SJCRH30 (cell line): ENCODE results near the gene RAI2. TPM values are rescaled to one million over a fixed set of nuclear protein-coding genes. Genes with fewer than 3 reads are reported as not detected.

Source experiments
- DNase-seq, 2 experiments: peaks; one replicate each; pipeline ENCODE4 v3.0.0-alpha.2; 2015 to 2020
- H3K27ac ChIP-seq: fragments of 250-450 bp; sonication (Bioruptor Pico); 2 replicates; pipeline ENCODE4 v1.5.1; 2020; ENCODE audit warnings: mild to moderate bottlenecking, moderate library complexity
- H3K27me3 ChIP-seq: fragments of 250-450 bp; sonication (Bioruptor Pico); 2 replicates; pipeline ENCODE4 v1.5.1; 2020; ENCODE audit warnings: mild to moderate bottlenecking, moderate library complexity
- H3K36me3 ChIP-seq: fragments of 250-450 bp; sonication (Bioruptor Pico); 2 replicates; pipeline ENCODE4 v1.5.1; 2020; ENCODE audit warnings: mild to moderate bottlenecking, moderate library complexity
- H3K4me1 ChIP-seq: fragments of 250-450 bp; sonication (Bioruptor Pico); 2 replicates; pipeline ENCODE4 v1.5.1; 2020; ENCODE audit warnings: mild to moderate bottlenecking, moderate library complexity
- H3K4me3 ChIP-seq: fragments of 250-450 bp; sonication (Bioruptor Pico); 2 replicates; pipeline ENCODE4 v1.5.1; 2020; ENCODE audit warnings: mild to moderate bottlenecking, moderate library complexity
- H3K9me3 ChIP-seq: fragments of 250-450 bp; sonication (Bioruptor Pico); replicated peaks from 2 replicates; pipeline ENCODE4 v1.5.1; 2020; ENCODE audit warnings: mild to moderate bottlenecking, moderate library complexity
- total RNA-seq: library from RNA; depleted of rRNA; stranded (reverse); fragments of >200 nt; shearing (Covaris generic); gene quantifications from 2 replicates; pipeline ENCODE4 v1.2.3, GENCODE V29; 2014; rRNA removed

The RAI2 gene
- total RNA-seq, 1 experiment from 2014 or later, result not detected

- H3K27ac ChIP-seq, result no peak overlapping the region
- H3K36me3 ChIP-seq, result no peaks in the 10 kb centered on the region
- DNase-seq, result no peak
- H3K27me3 ChIP-seq, result no peaks in the 10 kb centered on the region
- H3K4me3 ChIP-seq, result no peak overlapping the region
- no peaks in the 10 kb centered on the region for H3K9me3 ChIP-seq
- H3K4me1 ChIP-seq, result no peaks in the 10 kb centered on the region
These were observed 81.7 kb downstream of the RAI2 start for GRCh38 chrX:17779434-17779833.

GRCh38 chrX:17778997-17779396 is 82.1 kb downstream of the RAI2 start:
- Histone ChIP-seq H3K27me3 (no peaks in the 10 kb centered on the region), H3K4me1 (no peaks in the 10 kb centered on the region), H3K4me3 (no peak overlapping the region), H3K9me3 (no peaks in the 10 kb centered on the region), H3K36me3 (no peaks in the 10 kb centered on the region), H3K27ac (no peak overlapping the region)
- no peak for DNase-seq

- Histone ChIP-seq H3K9me3 (no peaks in the 10 kb centered on the region), H3K27me3 (no peaks in the 10 kb centered on the region), H3K27ac (no peak overlapping the region), H3K4me1 (no peaks in the 10 kb centered on the region), H3K36me3 (no peaks in the 10 kb centered on the region), H3K4me3 (no peak overlapping the region)
- DNase-seq, result no peak
These were observed 87.0 kb downstream of the RAI2 start for GRCh38 chrX:17774053-17774452.

DNA sequence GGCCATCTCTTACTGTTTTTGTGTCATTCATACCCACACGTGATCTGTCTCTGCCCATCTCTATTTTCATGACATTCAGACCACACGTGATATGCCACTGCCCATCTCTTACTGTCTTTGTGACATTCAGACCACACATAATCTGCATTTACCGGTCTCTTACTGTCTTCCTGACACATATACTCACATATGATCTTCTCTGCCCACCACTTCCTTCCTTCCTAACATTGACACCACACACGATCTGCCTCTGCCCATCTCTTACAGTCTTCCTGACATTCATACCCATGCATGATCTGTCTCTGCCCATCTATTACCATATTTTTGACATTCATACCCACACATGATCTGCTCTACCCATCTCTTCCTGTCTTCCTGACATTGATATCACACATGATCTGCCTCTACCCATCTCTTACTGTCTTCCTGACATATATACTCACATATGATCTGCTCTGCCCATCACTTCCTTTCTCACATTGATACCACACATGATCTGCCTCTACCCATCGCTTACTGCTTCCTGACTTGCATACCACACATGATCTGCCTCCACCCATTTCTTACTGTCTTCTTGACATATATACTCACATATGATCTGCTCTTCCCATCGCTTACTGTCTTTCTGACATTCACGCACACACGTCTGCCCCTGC is 87.7 kb downstream of the RAI2 start:
- Histone ChIP-seq H3K36me3 (no peaks in the 10 kb centered on the region), H3K4me1 (no peaks in the 10 kb centered on the region), H3K9me3 (no peaks in the 10 kb centered on the region), H3K27ac (no peak overlapping the region), H3K4me3 (no peak overlapping the region), H3K27me3 (no peaks in the 10 kb centered on the region)
- DNase-seq, result no peak

- H3K36me3 ChIP-seq, result no peaks in the 10 kb centered on the region
- DNase-seq, result no peak
- no peak overlapping the region for H3K4me3 ChIP-seq
- no peak overlapping the region for H3K27ac ChIP-seq
- H3K9me3 ChIP-seq, result no peaks in the 10 kb centered on the region
- no peaks in the 10 kb centered on the region for H3K27me3 ChIP-seq
- no peaks in the 10 kb centered on the region for H3K4me1 ChIP-seq
These were observed 91.3 kb downstream of the RAI2 start for GRCh38 chrX:17769701-17770269.

- H3K27me3 ChIP-seq, result no peaks in the 10 kb centered on the region
- no peak overlapping the region for H3K4me3 ChIP-seq
- no peaks in the 10 kb centered on the region for H3K9me3 ChIP-seq
- no peaks in the 10 kb centered on the region for H3K36me3 ChIP-seq
- H3K4me1 ChIP-seq, result no peaks in the 10 kb centered on the region
- no peak overlapping the region for H3K27ac ChIP-seq
- DNase-seq, result peak; percentile 12 to 39
These were observed 92.1 kb downstream of the RAI2 start for GRCh38 chrX:17768997-17769396.

DNA sequence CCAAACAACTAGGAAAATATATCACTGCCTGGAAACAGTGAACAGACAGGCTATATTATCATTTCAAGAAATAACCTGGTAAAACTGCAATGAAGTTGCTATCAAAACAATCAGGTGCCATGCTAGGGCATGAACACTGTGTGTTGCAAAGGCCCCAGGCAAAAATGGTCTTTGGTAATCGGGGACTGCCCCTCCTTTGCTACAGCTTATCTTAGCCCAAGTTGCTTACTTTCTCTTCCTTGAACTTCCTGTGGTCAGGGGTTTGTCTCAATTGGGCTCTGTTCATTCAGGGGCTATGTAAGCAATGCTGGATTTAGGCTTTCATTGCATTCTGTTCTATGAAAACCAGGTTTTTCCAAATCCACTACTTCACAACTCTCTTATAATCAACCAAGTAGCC is 93.4 kb downstream of the RAI2 start:
- Histone ChIP-seq H3K9me3 (no peaks in the 10 kb centered on the region), H3K36me3 (no peaks in the 10 kb centered on the region), H3K27me3 (no peaks in the 10 kb centered on the region), H3K4me1 (no peaks in the 10 kb centered on the region), H3K27ac (no peak overlapping the region), H3K4me3 (no peak overlapping the region)
- DNase-seq, result no peak

DNA sequence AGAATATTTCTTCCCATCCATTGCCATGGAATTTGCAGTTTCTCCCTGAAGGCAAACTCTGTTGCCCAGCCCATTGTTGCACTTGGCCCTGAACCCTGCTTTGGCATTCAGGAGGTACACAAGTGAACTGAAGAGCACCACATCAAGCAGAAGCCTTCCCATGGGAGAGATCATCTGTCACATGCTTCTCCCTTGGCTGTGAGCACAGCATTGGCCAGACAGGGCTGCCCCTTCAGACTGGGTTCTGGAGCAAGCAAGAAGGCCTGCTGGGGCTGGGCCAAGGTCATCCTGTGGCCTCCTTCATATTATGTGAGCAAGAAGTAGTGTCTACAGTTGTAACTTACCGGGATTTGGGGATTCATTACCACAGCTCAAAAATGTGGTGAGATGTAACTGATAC is 101.1 kb downstream of the RAI2 start:
- Histone ChIP-seq H3K4me1 (no peaks in the 10 kb centered on the region), H3K27me3 (no peaks in the 10 kb centered on the region), H3K9me3 (no peaks in the 10 kb centered on the region), H3K4me3 (no peak overlapping the region), H3K36me3 (no peaks in the 10 kb centered on the region), H3K27ac (no peak overlapping the region)
- peak; percentile 19 to 20 for DNase-seq

- no peaks in the 10 kb centered on the region for H3K4me1 ChIP-seq
- DNase-seq, result no peak
- H3K4me3 ChIP-seq, result no peak overlapping the region
- H3K9me3 ChIP-seq, result no peaks in the 10 kb centered on the region
- no peaks in the 10 kb centered on the region for H3K27me3 ChIP-seq
- H3K27ac ChIP-seq, result no peak overlapping the region
- peaks cover 5% of the 10 kb centered on the region; the same call in 1 of the 2 replicates for H3K36me3 ChIP-seq
These were observed 102.7 kb downstream of the RAI2 start for GRCh38 chrX:17758382-17758781.

GRCh38 chrX:17750436-17750835 is 110.7 kb downstream of the RAI2 start:
- Histone ChIP-seq H3K4me3 (no peak overlapping the region), H3K4me1 (no peaks in the 10 kb centered on the region), H3K27ac (no peak overlapping the region), H3K9me3 (no peaks in the 10 kb centered on the region), H3K36me3 (peaks cover 31% of the 10 kb centered on the region), H3K27me3 (no peaks in the 10 kb centered on the region)
- no peak for DNase-seq

Other genes starting within 250 kb of the RAI2 start
- 26.0 and 31.6 TPM in 2 replicates for gene SCML1, start 123.8 kb downstream of the RAI2 start, total RNA-seq